HepG2 (cell line): ENCODE data around the gene ZSCAN20. TPM values are rescaled to one million over a fixed set of nuclear protein-coding genes. Genes with fewer than 3 reads are reported as not detected.

Source experiments
- ATAC-seq: fragments of 200-7000 bp; cut with Tn5 transposase; 3 replicates; pipeline ENCODE4 v1.9.1; 2020; ENCODE audit warnings: mild to moderate bottlenecking, moderate library complexity
- BruUV-seq: library from RNA; stranded (reverse); fragments of 400-500 nt; replicated peaks from 2 replicates; lab custom pipeline; 2021; lab: Mats Ljungman, UMichigan
- CTCF ChIA-PET: fragments of 300-600 bp; formaldehyde crosslinking; extraction: SDS; loops from one replicate; lab custom pipeline; 2021; ENCODE audit warnings: low total read pairs, inconsistent platforms, low intra/inter-chr PET ratio; lab: Yijun Ruan, JAX
- POLR2A ChIA-PET: fragments of 350-600 bp; sonication (Branson Sonifier 250); formaldehyde crosslinking; loops from one replicate; lab custom pipeline; 2020; ENCODE audit warnings: antibody characterized with exemption, inconsistent platforms; lab: Yijun Ruan, JAX
- DNase-seq: peaks from one replicate; pipeline ENCODE4 v3.0.0-alpha.2; 2015; ENCODE audit warnings: low spot score
- FAIRE-seq: peaks from 3 replicates; lab custom pipeline; 2011; peaks lifted over from hg19 to GRCh38; lab: Jason Lieb, UNC
- H2AFZ ChIP-seq: one replicate; pipeline ENCODE4 v1.6.1; 2011; ENCODE audit warnings: low read length, inconsistent platforms
- H3K27ac ChIP-seq: fragments of 300-600 bp; 3 replicates; pipeline ENCODE4 v1.8.0; 2011; ENCODE audit warnings: mixed run types, mild to moderate bottlenecking, mixed read lengths, low read length, inconsistent platforms; ENCODE audit not compliant: insufficient read depth; ENCODE audit errors: extremely low read length
- H3K27me3 ChIP-seq, 2 experiments: fragments of 200-600 bp in 1 of 2; 2 replicates in 1 of 2; 3 replicates in 1 of 2; pipeline versions ENCODE4 v1.6.0 to v1.8.0; 2011; ENCODE audit warnings: low read length in 2 of 2, mild to moderate bottlenecking in 2 of 2, moderate library complexity in 2 of 2, inconsistent platforms in 1 of 2; ENCODE audit not compliant: insufficient read depth in 2 of 2, control insufficient read depth in 1 of 2
- H3K36me3 ChIP-seq, 2 experiments: fragments of 200-600 bp in 1 of 2; replicated peaks in 1 of 2; 2 replicates in 1 of 2; 3 replicates in 1 of 2; pipeline versions ENCODE4 v1.5.1 to v1.8.0; 2011; ENCODE audit warnings: low read length in 2 of 2, inconsistent platforms in 1 of 2; ENCODE audit not compliant: insufficient read depth in 2 of 2, control insufficient read depth in 1 of 2
- H3K4me1 ChIP-seq: 2 replicates; pipeline ENCODE4 v1.5.1; 2012; ENCODE audit warnings: low read length, inconsistent platforms; ENCODE audit not compliant: insufficient read depth
- H3K4me2 ChIP-seq: 2 replicates; pipeline ENCODE4 v1.6.0; 2011; ENCODE audit warnings: low read depth, low read length, inconsistent platforms
- H3K4me3 ChIP-seq, 3 experiments: fragments of 200-600 bp in 1 of 3; sonication (generic), shearing (Covaris generic) in 1 of 3; replicated peaks in 1 of 3; 2 replicates each; pipeline ENCODE4 v1.5.1; 2011 to 2016; ENCODE audit warnings: low read length in 3 of 3, inconsistent platforms in 2 of 3, low read depth in 2 of 3, mild to moderate bottlenecking in 2 of 3, control low read depth in 1 of 3, mixed read lengths in 1 of 3; ENCODE audit not compliant: insufficient read depth in 1 of 3
- H3K79me2 ChIP-seq: one replicate; pipeline ENCODE4 v1.6.1; 2011; ENCODE audit warnings: low read length, inconsistent platforms; ENCODE audit not compliant: insufficient read depth
- H3K9ac ChIP-seq: 2 replicates; pipeline ENCODE4 v1.6.0; 2011; ENCODE audit warnings: mild to moderate bottlenecking, low read depth, low read length, inconsistent platforms; ENCODE audit not compliant: insufficient read depth
- H3K9me3 ChIP-seq: 2 replicates; pipeline ENCODE4 v1.5.1; 2012; ENCODE audit warnings: mild to moderate bottlenecking, low read length
- H4K20me1 ChIP-seq: 2 replicates; pipeline ENCODE4 v1.6.0; 2011; ENCODE audit warnings: inconsistent platforms, mild to moderate bottlenecking, low read length, moderate library complexity; ENCODE audit not compliant: insufficient read depth
- GABPA ChIP-seq, 2 experiments: IDR thresholded peaks; 2 replicates each; pipeline ENCODE4 v1.6.1; 2011 to 2016; ENCODE audit warnings: low read depth in 2 of 2, low read length in 1 of 2, missing biosample characterization in 1 of 2, missing genetic modification characterization in 1 of 2
- MEIS1 ChIP-seq: sonication (generic); formaldehyde crosslinking; IDR thresholded peaks from 2 replicates; pipeline ENCODE4 v1.9.0; 2021; ENCODE audit warnings: mild to moderate bottlenecking, missing genetic modification reagents, moderate library complexity, borderline replicate concordance
- NFKBIZ ChIP-seq: IDR thresholded peaks from 2 replicates; pipeline ENCODE4 v1.6.1; 2018; ENCODE audit warnings: missing genetic modification reagents, missing compliant biosample characterization
- TBL1XR1 ChIP-seq: fragments of 150-350 bp; IDR thresholded peaks from 2 replicates; pipeline ENCODE4 v1.6.1; 2014; ENCODE audit warnings: borderline replicate concordance, low read length; ENCODE audit not compliant: partially characterized antibody
- ZNF24 ChIP-seq: fragments of 450-650 bp; IDR thresholded peaks from 2 replicates; pipeline ENCODE4 v1.6.1; 2017; ENCODE audit warnings: antibody characterized with exemption, mild to moderate bottlenecking
- ZNF343 ChIP-seq: sonication (generic); formaldehyde crosslinking; IDR thresholded peaks from 2 replicates; pipeline ENCODE4 v1.4.0; 2020; ENCODE audit warnings: mild to moderate bottlenecking, missing genetic modification reagents
- ZNF878 ChIP-seq: sonication (generic); formaldehyde crosslinking; IDR thresholded peaks from 2 replicates; pipeline ENCODE4 v1.8.1; 2023; ENCODE audit warnings: mild to moderate bottlenecking, missing genetic modification reagents, moderate library complexity
- WGBS: methylation state at CpG from one replicate; pipeline ENCODE4 v1.1.6; 2017; ENCODE audit warnings: low lambda C conversion rate; 5-methylcytosine and 5-hydroxymethylcytosine counted together
- in situ Hi-C: cut with HindIII; loops from 2 replicates; pipeline ENCODE4 v1.10.0; 2017; ENCODE audit warnings: low pct_unique_long_range_greater_than_20kb; ENCODE audit not compliant: extremely low pct_ligation_motif_present
- intact Hi-C: fragments of 100-400 bp; cut with micrococcal nuclease; formaldehyde crosslinking; loops from one replicate; pipeline ENCODE4 v1.10.0; 2022; ENCODE audit not compliant: unreplicated experiment
- polyA plus RNA-seq, 8 experiments: library from polyadenylated mRNA; depleted of rRNA in 3 of 8; stranded (reverse) in 7 of 8; unstranded in 1 of 8; fragments of >200 nt; fragmentation: Illumina TruSeq in 4 of 8; extraction: Trizol in 4 of 8; gene quantifications; 2 replicates each; pipeline versions ENCODE4 v1.2.1 to v1.2.3, GENCODE V29; 2011 to 2016; ENCODE audit warnings: low read depth in 4 of 8, missing spikeins in 1 of 8, mixed read lengths in 1 of 8; ENCODE audit not compliant: insufficient read depth in 1 of 8
- total RNA-seq, 5 experiments: library from RNA; depleted of rRNA; stranded (reverse); fragments of >200 nt; fragmentation: Illumina TruSeq; extraction: Trizol; gene quantifications; 2 replicates each; pipeline ENCODE4 v1.2.3, GENCODE V29; 2016; ENCODE audit warnings: low read depth in 1 of 5
- TF ChIP-seq, protein P1 (sequence below): sonication (generic); formaldehyde crosslinking; IDR thresholded peaks from 2 replicates; pipeline ENCODE4 v1.4.0; 2020; ENCODE audit warnings: missing genetic modification reagents
- TF ChIP-seq, protein P2 (sequence below): IDR thresholded peaks from 2 replicates; pipeline ENCODE4 v1.6.1; 2016; ENCODE audit warnings: missing genetic modification reagents, missing compliant biosample characterization
- TF ChIP-seq, protein P3 (sequence below): sonication (generic); formaldehyde crosslinking; IDR thresholded peaks from 2 replicates; pipeline ENCODE4 v1.4.0; 2020; ENCODE audit warnings: low read depth, missing genetic modification reagents
- TF ChIP-seq, protein P4 (sequence below): sonication (generic); formaldehyde crosslinking; IDR thresholded peaks from 2 replicates; pipeline ENCODE4 v1.4.0; 2020; ENCODE audit warnings: mild to moderate bottlenecking, low read depth, missing genetic modification reagents

The ZSCAN20 gene
- total and polyA plus RNA-seq, 2 of the 13 experiments (the other 11 are each of a cell fraction or from before 2014, with no cell fraction given), result 1.1 to 2.8 TPM

DNA sequence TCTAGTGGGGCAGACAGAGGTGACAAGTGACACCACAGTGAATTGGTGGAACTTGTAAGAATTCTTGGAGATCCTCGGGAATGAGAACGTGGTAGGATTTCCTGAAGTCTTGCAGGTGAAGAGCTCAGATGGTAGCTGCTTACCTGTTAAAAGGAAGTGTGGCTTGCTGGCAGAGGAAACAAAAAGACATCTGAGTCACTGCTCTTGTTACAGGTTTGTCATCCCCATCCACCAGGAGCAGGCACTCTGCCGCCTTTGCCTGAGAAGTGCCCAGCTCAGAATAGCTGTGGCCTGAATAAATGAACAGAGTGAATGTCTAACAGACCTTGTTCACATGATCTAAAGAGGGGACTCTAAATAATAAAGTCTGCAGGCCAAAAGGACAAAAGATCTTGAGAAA is 12.3 kb upstream of the ZSCAN20 start (continued):
- TF ChIP-seq MEIS1 (CRISPR knock-in tag), result no peak

DNA sequence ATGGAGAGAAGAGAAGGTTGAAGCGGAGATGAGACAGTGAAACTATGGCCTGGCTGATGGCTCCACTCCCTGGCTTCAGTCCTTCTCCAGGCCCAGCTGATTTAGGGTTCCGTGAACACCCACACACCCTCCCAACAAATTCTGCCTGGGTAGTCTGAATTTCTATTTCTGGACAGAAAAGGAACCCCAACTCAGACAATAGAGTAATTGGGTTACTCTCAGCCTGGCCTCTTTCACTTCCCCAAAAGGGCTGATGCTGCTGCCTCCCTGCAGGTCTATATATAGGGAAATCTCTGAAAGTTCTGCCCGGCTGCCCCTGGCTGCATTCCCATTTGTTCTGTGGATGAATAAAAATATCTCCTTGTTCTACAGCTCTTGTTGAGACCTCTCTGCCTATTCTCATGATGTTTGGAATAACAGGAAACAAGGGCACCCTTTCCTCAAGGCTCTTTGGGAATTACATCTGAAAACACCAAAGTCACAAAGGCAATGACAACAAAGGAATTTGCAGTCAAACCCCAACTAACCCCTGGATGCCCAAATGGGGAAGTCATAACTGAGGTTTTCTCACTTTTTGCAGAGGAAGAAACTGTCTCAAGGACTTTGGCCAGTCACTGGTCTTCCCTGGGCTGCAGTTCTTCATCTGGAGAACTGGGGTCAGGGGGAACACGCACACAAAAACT is 11.4 kb upstream of the ZSCAN20 start:
- Histone ChIP-seq H4K20me1 (no peaks in the 10 kb centered on the region), H3K27me3 (peaks cover 3 to 23% of the 10 kb centered on the region in 2 experiments; a peak in 2 of 5 replicates), H2AFZ (no peak overlapping the region), H3K79me2 (no peaks in the 10 kb centered on the region), H3K36me3 (no peaks in the 10 kb centered on the region), H3K4me3 (no peak overlapping the region), H3K4me1 (no peaks in the 10 kb centered on the region), H3K4me2 (no peak overlapping the region), H3K9ac (no peak overlapping the region), H3K27ac (no peak overlapping the region), H3K9me3 (no peaks in the 10 kb centered on the region)
- no peak for ATAC-seq
- FAIRE-seq, result no peak
- intact Hi-C loops (no loop called here), in situ Hi-C loops (loop anchor here (10.0 kb wide), 1 partner anchor 86 kb away; no protein-coding TSS in a partner anchor)
- BruUV-seq, result no TSS peak
- ChIA-PET POLR2A (no interaction called here), CTCF (no interaction called here)
- no peak for DNase-seq
- TF ChIP-seq TBL1XR1 (no peak), ZNF878 (no peak), ZNF343 (CRISPR knock-in tag) (no peak), NFKBIZ (CRISPR knock-in tag) (no peak), ZNF24 (no peak), GABPA (IDR thresholded peaks at IDR 0.05; ENCODE audit: low read depth, low read length) (no peak), GABPA (CRISPR knock-in tag; IDR thresholded peaks at IDR 0.05; ENCODE audit: low read depth) (no peak)
- TF ChIP-seq, protein P1, sequence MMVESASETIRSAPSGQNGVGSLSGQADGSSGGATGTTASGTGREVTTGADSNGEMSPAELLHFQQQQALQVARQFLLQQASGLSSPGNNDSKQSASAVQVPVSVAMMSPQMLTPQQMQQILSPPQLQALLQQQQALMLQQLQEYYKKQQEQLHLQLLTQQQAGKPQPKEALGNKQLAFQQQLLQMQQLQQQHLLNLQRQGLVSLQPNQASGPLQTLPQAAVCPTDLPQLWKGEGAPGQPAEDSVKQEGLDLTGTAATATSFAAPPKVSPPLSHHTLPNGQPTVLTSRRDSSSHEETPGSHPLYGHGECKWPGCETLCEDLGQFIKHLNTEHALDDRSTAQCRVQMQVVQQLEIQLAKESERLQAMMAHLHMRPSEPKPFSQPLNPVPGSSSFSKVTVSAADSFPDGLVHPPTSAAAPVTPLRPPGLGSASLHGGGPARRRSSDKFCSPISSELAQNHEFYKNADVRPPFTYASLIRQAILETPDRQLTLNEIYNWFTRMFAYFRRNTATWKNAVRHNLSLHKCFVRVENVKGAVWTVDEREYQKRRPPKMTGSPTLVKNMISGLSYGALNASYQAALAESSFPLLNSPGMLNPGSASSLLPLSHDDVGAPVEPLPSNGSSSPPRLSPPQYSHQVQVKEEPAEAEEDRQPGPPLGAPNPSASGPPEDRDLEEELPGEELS (CRISPR knock-in tag), result no peak
- TF ChIP-seq, protein P2, sequence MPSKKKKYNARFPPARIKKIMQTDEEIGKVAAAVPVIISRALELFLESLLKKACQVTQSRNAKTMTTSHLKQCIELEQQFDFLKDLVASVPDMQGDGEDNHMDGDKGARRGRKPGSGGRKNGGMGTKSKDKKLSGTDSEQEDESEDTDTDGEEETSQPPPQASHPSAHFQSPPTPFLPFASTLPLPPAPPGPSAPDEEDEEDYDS (CRISPR knock-in tag), result no peak
- TF ChIP-seq, protein P3, sequence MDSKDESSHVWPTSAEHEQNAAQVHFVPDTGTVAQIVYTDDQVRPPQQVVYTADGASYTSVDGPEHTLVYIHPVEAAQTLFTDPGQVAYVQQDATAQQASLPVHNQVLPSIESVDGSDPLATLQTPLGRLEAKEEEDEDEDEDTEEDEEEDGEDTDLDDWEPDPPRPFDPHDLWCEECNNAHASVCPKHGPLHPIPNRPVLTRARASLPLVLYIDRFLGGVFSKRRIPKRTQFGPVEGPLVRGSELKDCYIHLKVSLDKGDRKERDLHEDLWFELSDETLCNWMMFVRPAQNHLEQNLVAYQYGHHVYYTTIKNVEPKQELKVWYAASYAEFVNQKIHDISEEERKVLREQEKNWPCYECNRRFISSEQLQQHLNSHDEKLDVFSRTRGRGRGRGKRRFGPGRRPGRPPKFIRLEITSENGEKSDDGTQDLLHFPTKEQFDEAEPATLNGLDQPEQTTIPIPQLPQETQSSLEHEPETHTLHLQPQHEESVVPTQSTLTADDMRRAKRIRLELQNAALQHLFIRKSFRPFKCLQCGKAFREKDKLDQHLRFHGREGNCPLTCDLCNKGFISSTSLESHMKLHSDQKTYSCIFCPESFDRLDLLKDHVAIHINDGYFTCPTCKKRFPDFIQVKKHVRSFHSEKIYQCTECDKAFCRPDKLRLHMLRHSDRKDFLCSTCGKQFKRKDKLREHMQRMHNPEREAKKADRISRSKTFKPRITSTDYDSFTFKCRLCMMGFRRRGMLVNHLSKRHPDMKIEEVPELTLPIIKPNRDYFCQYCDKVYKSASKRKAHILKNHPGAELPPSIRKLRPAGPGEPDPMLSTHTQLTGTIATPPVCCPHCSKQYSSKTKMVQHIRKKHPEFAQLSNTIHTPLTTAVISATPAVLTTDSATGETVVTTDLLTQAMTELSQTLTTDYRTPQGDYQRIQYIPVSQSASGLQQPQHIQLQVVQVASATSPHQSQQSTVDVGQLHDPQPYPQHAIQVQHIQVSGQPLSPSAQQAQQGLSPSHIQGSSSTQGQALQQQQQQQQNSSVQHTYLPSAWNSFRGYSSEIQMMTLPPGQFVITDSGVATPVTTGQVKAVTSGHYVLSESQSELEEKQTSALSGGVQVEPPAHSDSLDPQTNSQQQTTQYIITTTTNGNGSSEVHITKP (CRISPR knock-in tag), result no peak
- TF ChIP-seq, protein P4, sequence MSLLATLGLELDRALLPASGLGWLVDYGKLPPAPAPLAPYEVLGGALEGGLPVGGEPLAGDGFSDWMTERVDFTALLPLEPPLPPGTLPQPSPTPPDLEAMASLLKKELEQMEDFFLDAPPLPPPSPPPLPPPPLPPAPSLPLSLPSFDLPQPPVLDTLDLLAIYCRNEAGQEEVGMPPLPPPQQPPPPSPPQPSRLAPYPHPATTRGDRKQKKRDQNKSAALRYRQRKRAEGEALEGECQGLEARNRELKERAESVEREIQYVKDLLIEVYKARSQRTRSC (CRISPR knock-in tag), result no peak
- WGBS, result 57% methylated on average over 2 of the region's 4 CpGs
